GM23248 (cell line): ENCODE measurements around the gene THOC6.

ENCODE experiments used
- EZH2 ChIP-seq: fragments of 200-600 bp; sonication (generic); IDR thresholded peaks from 2 replicates; pipeline ENCODE4 v1.6.1; 2018; ENCODE audit warnings: antibody characterized with exemption, mild to moderate bottlenecking; ENCODE audit not compliant: insufficient read depth, poor library complexity, severe bottlenecking
- EZH2phosphoT487 ChIP-seq: fragments of 200-600 bp; sonication (generic); IDR thresholded peaks from 2 replicates; pipeline ENCODE4 v1.6.1; 2018; ENCODE audit warnings: antibody characterized with exemption, moderate library complexity, mild to moderate bottlenecking, low read depth; ENCODE audit not compliant: insufficient read depth

GRCh38 chr16:2976673-2977072 is 47.2 kb upstream of the THOC6 start:
- TF ChIP-seq EZH2: no peak
- TF ChIP-seq EZH2phosphoT487: no peak
